ENCODE results near the gene STX7.
A peak's percentile ranks its signal among the peaks of the same experiment; 100 is the strongest.

Gene STX7

DNA sequence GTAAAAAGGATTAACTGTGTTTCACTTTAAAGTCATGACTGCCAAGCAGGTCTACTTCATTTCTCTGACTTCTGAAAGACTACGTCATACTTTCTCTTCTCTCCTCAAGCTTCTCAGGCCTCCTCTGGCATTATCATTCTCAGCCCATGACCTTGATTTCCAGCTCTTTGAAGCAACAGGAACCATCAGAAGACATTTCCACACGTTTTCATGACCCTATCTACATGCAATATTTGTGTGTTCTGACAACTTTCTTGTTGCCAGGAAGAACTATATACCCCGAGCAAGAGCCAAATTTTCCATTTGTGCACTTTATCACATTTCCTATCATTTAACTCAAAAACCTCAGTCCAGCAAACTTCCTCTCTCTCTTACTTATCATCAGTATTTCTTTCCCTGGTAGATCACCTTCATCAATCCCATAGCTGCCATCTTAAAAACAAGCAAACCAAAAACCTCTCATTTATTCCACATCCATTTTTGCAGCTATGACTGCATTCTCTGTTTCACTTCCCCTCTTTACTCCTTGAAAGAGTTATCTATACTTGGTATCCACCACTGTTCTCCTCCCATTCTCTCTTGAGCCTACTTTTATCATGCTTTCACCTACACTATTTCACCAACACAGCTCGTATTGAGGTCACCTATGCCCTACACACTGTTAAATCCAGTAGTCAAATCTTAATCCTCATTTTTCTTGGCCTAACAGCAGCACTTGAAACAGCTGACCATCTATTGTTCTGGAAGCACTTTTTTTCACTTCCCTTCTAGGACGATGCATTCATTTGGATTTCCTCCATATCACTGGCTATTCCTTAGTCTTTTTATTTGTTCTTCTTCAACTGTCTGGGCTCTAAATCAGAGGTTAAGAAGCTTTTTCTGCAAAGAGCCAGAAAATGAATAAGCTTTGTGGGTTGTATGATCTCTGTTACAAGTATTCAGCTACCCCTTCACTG lies 47.1 kb downstream of the STX7 start:
- DNase-seq (ENCODE audit: low read depth), result no peak
- TF ChIP-seq CTCF (IDR thresholded peaks at IDR 0.05; ENCODE audit: control insufficient read depth, extremely low read depth, insufficient read depth), result no peak
- H3K4me3 ChIP-seq (ENCODE audit: low read depth, low read length), result no peak overlapping the region

DNA sequence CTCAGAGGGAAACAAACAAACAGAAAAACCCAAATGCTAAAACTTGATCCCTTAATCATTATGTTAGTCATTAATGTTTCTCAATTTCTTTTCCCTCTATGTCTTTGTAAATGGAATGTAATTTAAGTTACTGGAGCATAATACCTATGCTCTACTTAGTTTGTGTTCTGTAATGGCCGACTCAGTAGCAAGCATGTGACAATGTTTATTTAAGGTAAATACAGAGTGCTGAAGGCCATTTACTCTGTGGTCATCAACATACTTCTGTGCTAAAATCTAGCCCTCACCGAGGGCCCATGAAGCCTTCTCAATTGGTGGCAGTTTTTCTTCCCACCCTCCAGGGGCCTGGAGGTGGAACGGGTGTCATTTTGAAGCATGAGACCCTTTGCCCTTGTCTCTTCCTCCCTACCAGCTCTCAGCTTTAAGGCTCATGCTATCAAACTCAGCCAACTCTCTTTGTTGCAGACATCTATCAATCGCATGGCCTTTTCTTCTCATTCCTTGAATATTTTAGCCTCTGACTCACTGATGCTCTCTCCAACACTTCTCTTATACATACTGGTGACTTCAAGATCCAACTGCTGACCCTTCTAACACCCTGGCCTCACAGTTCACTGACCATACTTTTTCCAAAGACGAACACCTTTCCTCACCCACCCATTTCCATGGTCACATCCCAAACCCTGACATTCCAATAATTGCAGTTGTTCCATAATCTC lies 48.2 kb downstream of the STX7 start:
- H3K4me3 ChIP-seq (ENCODE audit: low read depth, low read length), result no peak overlapping the region
- no peak for DNase-seq (ENCODE audit: low read depth)
- no peak for TF ChIP-seq CTCF (IDR thresholded peaks at IDR 0.05; ENCODE audit: control insufficient read depth, extremely low read depth, insufficient read depth)

DNA sequence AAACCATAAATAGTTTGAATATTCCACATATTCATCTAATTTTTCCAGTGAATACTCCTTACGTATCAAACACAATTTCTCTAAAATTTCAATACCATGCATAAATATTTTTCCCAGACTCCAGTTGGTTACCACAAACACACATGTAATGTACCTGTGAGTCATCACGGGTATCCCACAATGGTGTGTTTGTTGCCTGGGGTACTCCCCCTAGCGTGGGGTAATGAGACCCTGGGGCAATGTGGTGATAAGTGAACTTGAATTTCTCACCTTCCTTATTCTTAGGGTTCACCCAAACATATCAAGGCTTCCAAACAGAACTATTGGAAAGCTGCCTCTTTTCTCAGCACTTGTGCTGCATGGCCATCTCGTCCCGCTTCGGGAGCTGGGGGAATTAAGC lies 51.0 kb downstream of the STX7 start:
- no peak overlapping the region for H3K4me3 ChIP-seq (ENCODE audit: low read depth, low read length)
- no peak for TF ChIP-seq CTCF (IDR thresholded peaks at IDR 0.05; ENCODE audit: control insufficient read depth, extremely low read depth, insufficient read depth)
- DNase-seq (ENCODE audit: low read depth), result no peak

DNA sequence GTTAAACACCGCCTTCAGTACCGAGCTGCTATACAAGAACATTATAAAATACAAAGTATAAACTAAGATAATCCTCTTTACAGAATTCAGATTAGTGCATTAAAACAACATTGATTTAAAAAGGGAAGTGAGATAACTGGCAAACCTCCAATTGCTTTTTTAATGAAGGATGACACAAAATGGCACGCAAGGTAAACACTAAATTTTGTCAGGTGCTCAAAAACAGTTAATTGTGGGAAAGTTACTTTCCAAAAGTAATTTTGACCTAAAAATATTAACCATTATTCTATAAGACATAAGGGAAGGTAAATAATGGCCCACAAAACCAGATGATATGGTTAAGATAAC lies 53.3 kb downstream of the STX7 start:
- peak; percentile 61 for DNase-seq (ENCODE audit: low read depth)
- no peak for TF ChIP-seq CTCF (IDR thresholded peaks at IDR 0.05; ENCODE audit: control insufficient read depth, extremely low read depth, insufficient read depth)
- no peak overlapping the region for H3K4me3 ChIP-seq (ENCODE audit: low read depth, low read length)

DNA sequence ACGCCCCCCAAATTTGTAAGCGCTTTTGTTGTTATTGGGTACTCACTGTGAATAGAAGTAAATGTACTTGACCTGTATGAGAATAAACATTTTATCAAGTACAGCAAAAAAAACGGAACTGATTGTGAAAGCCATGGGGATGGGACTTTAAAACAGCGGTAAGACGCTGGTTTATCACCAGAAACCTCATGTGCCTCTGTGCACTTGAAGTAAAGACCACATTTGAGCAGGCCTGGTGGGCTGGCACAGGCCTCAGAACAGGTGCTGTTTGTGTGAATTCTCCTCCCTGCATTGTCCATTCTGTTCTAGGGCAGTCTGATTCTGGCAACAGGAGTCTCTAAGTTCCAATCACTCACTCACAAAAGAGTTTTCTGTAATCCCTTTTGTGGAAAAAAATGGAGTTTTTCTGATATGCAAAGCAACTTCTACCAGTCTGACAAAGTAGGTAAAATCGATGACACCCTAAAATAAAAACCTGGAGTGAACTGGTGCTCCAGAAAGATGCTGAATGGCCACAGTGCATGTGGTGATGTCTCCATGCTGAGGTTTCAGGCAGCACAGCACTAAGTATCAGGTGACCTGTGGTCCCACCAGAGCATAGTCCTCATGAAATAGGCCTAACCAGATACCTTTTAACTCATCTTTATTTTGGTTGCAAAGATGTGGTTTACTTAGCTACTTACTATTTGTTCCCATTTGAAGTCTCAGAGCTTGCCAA lies 53.9 kb downstream of the STX7 start:
- DNase-seq (ENCODE audit: low read depth), result no peak
- TF ChIP-seq CTCF (IDR thresholded peaks at IDR 0.05; ENCODE audit: control insufficient read depth, extremely low read depth, insufficient read depth), result no peak

GRCh38 chr6:132456700-132457143 lies 56.2 kb downstream of the STX7 start:
- no peak for DNase-seq (ENCODE audit: low read depth)
- TF ChIP-seq CTCF (IDR thresholded peaks at IDR 0.05; ENCODE audit: control insufficient read depth, extremely low read depth, insufficient read depth), result no peak
- no peak overlapping the region for H3K4me3 ChIP-seq (ENCODE audit: low read depth, low read length)

More for the DNA sequence above, 53.9 kb downstream of the STX7 start:
- H3K4me3 ChIP-seq (ENCODE audit: low read depth, low read length), result no peak overlapping the region
